ENCODE data around the gene TMEM131L.
"Not testable (repeated sequence)": the region's sequence is repeated elsewhere in the genome, so short reads cannot be mapped to it uniquely, and the experiment has no call there.

The TMEM131L gene

DNA sequence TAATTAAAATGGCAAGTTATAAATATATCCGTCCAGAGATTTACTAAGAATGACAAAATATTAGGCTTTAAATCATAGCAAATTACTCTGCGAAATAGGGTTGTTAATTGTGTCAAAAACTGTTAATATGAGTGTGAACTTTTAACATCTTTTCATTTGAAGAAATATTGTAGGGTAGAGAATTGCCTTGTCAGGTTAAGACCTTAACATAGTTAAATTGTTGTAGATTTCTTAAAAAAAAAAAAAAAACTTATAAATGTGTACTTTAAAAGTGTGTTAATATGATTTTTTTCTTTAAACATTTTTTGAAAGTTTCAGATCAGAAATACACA is 110.2 kb downstream of the TMEM131L start:
- no peak for DNase-seq (ENCODE audit: low read depth)

DNA sequence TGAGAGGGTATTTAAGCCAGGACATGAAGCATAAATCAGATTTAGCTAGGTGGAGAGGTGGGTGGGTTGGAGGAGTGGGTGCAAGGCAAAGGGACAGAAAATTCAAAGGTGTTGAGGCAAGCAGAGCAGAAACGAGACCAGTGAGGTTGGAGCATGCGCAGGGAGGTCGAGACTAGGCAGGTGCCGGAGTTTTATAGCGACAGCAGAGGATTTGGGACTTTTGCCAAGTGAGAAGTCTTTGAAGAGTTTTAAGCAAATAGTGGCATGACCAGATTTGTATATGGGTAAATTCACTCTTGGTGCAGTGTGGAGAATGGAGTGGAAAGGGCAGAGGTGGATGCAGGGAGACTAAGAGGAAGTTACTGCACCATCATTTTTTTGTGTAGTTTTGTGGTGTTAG is 110.9 kb downstream of the TMEM131L start:
- DNase-seq (ENCODE audit: low read depth): no peak

DNA sequence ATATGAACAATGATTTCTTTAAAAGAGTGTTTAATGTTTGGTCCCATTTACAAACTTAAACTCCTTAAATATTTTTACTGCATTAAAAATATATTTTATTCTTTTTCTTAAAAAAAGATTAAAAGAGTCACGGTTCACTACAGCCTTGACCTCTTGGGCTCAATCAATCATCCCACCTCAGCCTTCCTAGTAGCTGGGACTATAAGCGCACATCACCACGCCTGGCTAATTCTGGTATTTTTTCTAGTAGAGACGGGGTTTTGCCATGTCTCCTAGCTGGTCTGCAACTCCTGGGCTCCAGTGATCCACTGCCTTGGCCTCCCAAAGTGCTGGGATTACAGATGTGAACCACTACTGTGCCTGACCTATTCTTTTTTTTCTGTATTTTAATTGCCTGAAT is 113.2 kb downstream of the TMEM131L start:
- no peak for DNase-seq (ENCODE audit: low read depth)

DNA sequence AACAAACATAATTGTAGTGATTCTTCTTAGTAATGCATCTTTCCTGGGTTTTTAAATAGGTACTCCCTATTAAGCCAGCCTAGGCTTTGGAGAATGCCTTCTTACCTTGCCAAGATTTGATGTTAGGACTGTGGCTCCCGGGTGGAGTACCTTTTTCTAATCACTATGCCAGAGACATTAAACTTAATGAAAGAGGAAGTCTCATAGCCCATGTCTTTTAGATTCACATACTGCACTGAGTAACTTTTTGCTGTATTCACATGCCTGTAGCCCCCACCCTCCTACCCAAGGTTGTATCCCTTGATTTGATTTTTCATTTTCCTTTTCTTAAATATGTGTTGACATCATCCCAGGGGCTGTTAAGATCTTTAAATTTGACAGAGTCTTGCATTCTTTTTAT is 113.7 kb downstream of the TMEM131L start:
- no peak for DNase-seq (ENCODE audit: low read depth)

DNA sequence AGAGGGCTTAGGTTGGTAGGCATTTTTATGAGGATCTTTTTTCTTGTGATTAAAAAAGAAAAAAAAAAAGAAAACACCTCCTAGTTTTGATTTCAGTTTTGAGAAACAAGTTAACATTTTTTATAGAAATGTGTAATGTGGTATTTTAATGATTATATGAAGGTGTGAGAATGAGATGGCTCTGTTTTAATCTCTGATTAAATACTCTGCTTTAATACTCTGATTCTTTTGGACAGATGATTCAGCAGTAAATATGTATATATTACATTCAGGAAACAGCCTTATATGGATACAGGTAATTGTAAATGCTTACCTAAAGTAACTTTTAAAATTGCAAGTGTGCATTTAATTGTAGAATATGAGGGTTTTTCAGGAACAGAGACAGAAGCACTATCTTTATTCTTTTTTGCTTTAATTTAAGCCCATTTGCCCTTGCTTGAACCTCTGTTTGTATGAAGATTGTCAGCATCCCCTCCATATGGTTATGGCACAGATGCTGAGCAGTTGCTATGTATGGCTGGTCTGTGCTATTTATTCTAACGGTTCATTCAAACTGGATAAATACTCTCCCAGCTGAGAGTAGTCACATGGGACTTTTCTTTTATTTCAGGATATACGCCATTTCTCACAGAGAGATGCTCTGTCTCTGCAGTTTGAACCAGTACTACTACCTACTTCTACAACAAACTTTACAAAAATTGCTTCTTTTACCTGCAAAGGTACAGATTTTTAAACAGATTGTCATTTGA is 117.0 kb downstream of the TMEM131L start:
- DNase-seq (ENCODE audit: low read depth): no peak

DNA sequence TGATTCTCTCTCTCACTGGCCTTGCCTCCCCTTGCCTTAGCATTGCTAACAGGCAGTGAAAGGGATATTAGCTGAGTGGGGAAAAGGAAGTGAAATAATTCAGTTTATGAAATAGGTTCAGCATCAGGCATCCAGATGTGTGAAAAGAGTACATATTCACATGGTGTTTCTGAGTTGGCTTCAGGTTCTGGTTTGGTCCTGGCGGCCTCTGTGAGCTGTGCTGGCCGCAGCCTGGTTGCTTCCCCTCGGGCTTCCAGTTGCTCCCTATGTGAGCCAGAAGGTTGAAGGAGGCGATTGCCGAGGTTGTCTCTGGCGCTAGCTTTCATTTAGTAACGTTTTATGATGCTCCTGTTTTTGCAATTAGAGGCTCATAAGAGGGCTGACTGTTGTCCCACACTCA is 118.9 kb downstream of the TMEM131L start:
- peak; percentile 6 for DNase-seq (ENCODE audit: low read depth)

DNA sequence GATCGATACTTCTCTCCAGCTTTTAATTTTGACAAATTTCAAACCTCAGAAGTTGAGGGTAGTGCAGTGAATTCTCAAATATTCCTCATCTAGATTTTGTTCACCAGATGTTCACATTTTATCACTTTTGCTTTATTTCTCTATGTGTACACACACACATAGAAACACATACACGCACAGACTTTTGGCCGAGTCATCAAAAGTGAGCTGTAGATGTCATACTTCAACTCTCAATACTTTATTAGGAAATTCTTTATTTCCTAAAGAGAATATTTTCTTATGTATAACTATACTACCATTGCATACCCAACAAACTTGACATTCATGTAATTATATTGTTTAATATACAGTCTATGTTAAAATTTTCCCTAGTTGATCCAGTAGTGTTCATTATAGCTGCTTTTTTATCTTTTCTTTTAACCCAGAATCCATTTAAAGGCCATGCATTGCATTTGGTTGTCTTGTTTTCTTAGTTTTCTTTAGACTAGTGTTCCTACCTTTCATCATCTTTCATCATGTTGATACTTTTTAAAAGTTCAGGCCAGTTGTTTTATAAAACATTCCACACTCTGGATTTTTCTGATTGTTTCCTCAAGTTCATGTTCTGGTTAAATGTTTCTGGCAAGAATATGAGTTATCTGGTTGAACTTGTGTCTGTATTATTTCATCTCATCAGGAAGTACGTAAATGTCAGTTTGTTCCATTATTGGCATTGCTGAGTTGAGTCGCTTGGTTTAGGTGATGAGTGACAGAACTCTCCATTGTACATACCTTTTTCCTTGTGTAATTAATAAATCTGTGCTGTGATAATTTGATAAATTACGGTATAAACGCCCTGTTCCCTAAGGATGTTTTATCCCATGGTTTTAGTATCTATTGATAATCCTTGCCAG is 123.8 kb downstream of the TMEM131L start:
- no peak for DNase-seq (ENCODE audit: low read depth)

DNA sequence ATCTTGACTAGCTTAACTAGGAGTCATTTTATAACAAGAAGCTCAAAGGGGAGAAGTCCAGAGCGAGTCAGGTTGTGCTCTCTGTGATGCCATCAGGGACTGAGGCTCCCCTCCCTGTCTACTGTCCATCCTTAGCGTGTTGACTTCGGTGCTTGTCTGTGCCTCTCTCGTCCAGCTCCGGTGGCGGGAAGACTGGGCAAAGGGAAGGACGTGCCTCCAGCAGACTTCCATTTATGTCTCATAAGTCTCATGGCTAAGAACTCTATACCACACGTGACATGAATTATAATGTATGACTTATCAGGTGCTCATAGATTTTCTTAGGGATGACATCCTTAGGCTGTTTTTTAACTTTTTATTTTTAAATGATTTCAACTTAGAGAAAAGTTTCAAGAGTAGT is 125.3 kb downstream of the TMEM131L start:
- no peak for DNase-seq (ENCODE audit: low read depth)

DNA sequence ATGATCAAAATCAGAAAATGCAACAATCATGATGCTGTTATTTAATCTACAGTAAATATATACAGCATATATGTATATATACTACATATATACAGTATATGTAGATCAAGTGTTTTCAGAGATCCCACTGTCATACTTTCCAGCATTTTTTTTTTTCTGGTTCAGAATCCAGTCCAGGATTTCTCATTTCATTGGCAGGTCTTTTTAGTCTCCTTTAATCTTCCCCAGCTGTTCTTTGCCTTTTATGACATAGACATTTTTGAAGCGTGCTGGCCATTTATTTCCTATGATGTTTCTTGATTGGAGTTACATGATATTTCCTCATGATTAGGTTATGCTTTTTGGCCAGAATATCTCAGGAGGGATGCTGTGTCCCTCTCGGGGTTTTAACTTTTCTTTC is 125.9 kb downstream of the TMEM131L start:
- no peak for DNase-seq (ENCODE audit: low read depth)

DNA sequence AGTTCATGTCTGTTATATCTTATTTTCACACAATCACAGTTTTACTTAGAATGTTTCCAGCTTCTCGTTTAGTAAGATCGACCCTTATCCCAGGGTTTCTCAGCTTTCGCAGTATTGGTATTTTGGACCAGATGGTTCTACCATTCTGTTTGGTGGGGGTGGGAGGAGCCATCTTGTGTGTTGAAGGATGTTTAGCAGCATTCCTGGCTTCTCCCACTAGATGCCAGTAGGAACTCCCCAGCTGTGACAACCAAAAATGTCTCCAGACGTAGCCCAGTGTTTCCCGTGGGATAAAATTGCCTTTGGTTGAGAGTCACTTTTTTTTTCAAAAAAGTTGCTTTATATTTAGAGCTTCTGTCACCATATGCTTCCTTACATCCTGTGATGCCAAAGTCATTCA is 127.0 kb downstream of the TMEM131L start:
- DNase-seq (ENCODE audit: low read depth): no peak

DNA sequence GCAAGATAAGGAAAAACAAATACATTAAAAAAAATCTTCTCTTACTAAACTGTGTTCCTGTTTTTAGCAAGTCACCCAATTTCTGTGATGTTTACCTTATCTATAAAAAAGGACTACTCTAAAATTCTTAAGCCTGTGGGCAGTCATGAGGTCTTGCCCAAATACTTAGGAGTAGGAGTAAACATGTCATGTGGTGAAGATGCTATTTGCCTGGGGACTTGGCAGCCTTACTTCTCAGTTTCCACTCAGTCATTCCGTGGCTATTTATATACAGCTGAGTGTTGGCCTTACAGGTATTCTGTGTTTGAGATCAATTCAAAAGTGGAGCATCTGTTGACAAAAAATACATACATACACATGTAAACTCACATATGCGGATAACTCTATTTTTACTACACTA is 128.1 kb downstream of the TMEM131L start:
- DNase-seq (ENCODE audit: low read depth): peak; percentile 3

DNA sequence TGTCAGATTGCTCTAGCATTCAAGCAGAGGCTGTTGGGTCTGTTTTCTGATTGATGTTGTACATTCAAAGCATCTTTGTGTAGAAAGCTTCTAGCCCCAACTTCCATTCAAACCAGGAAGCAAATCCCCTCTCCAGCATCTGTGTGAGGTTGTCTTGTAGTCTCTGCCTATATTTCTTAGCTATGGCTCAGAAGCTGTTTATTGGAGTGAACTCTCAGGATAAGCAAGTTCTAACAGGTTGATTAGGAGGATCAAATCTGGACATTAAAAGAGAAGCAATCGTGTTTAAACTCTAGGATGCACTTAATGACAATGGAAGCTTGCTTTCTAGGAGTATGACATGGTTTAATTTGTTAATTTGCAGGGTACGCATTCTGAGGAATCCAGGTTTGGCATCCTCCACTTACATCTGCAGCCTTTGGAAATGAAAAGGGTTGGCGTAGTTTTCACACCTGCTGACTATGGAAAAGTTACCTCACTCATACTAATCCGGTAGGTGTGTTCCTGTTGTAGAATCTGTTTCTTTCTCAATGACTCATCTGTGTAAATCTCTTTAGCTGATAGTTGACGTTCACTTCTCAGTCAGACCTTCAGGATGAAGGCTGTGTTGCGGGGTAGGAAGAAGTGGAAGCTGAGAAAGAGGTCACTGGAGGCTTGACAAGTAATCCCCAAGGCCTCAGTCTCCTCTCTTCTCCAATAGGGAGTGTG is 129.9 kb downstream of the TMEM131L start:
- no peak for DNase-seq (ENCODE audit: low read depth)

DNA sequence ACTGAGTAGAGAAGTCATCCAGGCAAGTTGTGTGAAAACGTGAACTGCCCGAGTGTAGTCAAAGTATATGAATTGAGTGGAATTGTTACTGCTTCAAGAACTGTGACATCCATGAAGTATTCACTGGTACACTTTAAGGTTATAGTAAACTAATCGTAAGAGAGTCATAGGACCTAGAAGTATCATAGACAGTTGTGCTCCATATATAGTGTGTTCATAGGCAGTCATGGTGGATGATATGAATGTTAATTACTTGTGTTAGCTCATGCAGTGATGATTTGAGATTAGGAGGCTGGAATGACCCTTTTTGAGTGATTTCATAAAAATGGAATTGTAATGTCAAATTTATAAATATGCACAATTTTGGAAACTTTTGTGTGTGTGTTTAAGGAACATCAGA is 136.6 kb downstream of the TMEM131L start:
- DNase-seq (ENCODE audit: low read depth): no peak

DNA sequence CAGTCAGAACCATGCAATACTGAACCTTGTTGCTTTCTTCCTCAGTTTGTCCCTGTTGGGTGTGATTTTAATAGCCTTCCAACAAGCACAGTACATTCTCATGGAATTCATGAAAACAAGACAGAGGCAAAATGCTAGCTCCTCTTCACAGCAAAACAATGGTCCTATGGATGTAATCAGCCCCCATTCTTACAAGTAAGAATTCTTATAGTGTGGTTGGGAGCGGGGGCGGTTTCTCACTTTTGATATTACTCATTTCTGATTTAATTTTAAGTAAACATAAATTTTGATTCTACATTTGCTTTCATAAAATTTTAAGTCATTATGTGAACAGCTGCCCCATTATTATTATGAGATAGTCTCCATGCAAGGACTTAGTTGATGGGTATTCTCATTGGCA is 137.1 kb downstream of the TMEM131L start:
- DNase-seq (ENCODE audit: low read depth): no peak

DNA sequence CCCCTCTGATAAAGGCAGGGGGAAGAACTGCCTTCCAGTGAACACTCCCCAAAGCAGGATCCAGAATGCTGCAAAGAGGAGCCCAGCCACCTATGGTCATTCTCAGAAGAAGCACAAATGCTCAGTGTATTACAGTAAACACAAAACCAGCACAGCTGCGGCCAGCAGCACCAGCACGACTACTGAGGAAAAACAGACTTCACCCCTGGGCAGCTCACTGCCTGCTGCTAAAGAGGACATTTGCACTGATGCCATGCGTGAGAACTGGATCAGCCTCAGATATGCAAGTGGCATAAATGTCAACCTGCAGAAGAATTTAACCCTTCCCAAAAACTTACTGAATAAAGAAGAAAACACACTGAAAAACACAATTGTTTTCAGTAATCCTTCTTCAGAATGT is 137.7 kb downstream of the TMEM131L start:
- no peak for DNase-seq (ENCODE audit: low read depth)

DNA sequence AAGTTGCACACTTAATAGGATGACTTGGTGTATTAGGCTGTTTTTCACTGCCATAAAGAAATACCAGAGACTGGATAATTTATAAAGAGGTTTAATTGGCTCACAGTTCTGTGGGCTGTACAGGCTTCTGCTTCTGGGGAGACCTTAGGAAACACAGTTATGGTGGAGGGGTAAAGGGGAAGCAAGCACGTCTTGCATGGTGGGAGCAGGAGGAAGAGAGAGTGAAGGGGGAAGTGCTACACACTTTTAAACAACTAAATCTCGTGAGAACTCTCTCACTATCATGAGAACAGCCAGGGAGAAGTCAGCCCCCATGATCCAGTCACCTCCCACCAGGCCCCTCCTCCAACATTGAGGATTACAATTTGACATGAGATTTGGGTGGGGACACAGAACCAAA is 142.9 kb downstream of the TMEM131L start:
- DNase-seq (ENCODE audit: low read depth): not testable (repeated sequence)

DNA sequence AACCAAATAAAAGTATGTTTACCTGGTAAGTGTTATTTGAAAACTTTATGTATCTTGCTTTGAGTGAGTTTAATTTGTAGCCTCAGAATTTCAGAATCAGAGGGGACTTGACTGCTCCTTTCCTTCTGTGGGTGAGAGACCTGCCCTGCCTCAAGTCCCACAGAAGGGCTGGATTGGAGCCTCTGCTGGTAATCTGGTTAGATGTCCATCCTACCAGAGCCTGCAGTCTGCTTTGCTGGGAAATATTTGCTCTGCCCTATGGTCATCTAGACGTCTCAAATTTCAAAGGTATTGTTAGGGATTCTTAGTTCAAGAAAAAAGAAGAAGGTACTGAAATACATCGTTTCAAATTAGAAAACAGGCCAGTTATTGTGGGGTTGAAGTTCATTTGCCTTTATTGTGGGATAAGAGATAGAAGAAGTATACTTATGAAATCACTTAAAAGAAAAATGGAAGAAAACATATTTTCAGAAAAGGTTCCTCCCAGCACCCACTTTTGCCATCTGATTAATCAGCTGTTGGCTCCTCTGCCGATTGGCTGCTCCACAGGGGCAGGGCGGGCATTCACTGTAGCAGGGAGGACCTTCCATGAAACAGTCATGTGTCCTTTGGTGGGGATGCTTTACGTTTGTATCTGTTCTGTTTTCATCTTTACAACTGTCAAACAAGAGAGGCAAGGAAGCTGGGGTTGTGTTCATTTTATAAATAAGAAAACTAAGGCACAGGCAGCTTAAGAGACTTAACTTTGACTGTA is 144.6 kb downstream of the TMEM131L start:
- DNase-seq (ENCODE audit: low read depth): no peak

DNA sequence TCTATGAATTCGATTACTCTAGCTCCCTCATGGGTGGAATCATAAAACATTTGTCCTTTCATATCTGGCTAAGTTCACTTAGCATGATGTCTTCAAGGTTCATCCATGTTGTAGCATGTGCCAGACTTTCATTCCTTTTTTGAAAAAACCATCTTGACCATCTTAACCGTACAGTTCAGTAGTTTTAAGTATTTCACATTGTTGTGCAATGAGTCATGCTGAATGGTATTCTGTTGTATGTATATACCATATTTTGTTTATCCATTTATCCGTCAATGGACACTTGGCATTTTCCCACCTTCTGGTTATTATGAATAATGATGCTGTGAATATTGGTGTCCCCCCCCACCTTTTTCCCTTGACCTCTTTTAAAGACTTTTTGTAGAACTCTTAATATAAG is 145.5 kb downstream of the TMEM131L start:
- no peak for DNase-seq (ENCODE audit: low read depth)

DNA sequence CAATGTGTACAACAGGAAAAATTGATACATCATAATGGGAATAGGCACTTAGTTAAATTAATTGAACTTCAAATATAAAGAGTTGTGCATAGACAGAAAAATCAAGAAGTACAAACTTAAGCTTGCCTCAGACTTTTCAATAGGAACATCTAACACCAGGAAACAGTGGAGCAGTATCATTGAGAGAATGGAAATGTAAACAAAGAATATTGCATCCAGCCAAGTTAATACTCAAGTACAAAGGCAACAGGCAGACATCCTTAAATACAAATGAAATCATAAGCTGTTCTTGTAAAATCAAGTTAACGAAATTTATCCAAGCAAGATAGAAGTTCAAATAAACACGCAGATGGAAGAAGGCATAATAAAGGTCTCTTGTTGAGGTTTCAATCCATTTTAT is 146.7 kb downstream of the TMEM131L start:
- DNase-seq (ENCODE audit: low read depth): no peak

DNA sequence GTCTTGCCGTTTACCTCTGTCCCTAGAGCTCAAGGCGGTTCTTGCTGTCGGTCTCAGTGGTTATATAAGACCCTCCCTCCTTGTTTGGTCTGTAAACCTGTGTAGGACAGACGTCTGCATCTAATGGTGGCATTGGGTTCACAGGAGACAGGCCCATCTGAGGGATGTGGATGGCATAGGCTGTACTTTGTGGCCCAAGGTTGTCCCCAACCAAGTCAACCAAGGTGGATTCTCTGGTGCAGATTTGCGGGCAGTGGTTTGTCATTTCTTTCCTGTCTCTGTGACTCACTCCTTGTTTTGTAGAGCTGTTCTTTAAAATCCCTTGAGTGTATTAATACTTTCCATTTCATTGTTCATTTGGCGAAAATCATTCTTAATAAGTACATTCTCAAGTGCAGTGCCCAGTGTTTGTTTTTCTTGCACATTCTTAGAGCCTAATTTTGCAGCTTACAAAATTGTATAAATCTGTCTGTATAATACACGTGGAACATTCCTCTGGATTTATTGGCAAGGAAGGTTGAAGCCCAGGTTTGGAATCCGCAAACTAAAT is 149.9 kb downstream of the TMEM131L start:
- no peak for DNase-seq (ENCODE audit: low read depth)

DNA sequence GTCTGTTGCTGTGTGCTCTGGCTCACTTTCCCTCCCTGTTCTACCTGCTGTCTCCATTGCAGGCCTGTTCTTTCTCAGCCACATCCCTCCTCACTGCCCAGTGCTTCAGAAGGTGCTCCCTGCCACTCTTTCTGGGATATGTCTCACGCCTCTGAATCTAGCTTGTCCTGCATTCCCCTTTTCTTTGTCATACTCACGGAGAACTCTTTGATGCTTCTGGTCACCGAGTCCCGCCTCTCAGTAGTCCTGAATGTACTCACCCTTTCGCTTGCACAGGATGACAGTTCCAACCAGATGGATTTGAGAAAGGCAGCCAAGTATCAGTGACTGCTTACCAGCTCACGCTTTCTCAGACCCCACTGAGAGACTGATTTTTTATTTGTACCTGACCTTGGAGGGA is 152.7 kb downstream of the TMEM131L start:
- DNase-seq (ENCODE audit: low read depth): no peak

DNA sequence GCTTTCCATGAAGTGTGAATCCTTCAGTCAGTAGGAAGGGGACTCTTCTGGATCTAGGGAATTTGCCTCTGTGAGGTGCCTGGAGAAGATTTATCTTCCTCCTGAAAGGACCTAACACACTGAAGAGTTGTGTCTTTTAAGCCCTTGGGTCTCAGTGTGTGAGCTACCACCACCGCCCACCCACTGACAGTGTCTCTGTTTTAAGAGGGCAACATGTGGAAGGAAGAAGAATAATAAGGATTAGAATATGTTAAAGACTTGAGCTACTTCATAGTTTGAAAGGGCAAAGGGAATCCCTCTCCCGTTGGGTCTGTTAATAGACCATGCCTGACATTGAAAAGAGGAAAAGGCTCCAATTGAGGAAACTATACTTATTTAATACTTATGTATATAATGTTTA is 153.7 kb downstream of the TMEM131L start:
- DNase-seq (ENCODE audit: low read depth): no peak

Data from fibroblast of the conjunctiva (primary cell).